GM12801 (cell line): ENCODE measurements around the gene FSCN2.

Experiments used
- CTCF ChIP-seq: IDR thresholded peaks from one replicate; pipeline ENCODE4 v1.5.1; 2011; ENCODE audit warnings: control low read depth; ENCODE audit not compliant: insufficient read length; ENCODE audit errors: extremely low read depth

The FSCN2 gene

GRCh38 chr17:81508639-81509206 is 19.5 kb upstream of the FSCN2 start:
- TF ChIP-seq CTCF, result no peak

- no peak for TF ChIP-seq CTCF
Measured at GRCh38 chr17:81509207-81509971, 18.8 kb upstream of the FSCN2 start.

GRCh38 chr17:81509972-81510784 is 18.0 kb upstream of the FSCN2 start:
- no peak for TF ChIP-seq CTCF

- no peak for TF ChIP-seq CTCF
Measured at GRCh38 chr17:81510785-81511553, 17.2 kb upstream of the FSCN2 start.

- no peak for TF ChIP-seq CTCF
Measured at GRCh38 chr17:81511554-81511803, 16.7 kb upstream of the FSCN2 start.

GRCh38 chr17:81511804-81512561 is 16.2 kb upstream of the FSCN2 start:
- TF ChIP-seq CTCF, result no peak
